H1 (cell line): ENCODE data around the gene ZP2. TPM values are rescaled to one million over a fixed set of nuclear protein-coding genes. Genes with fewer than 3 reads are reported as not detected.

Experiments used
- CHD7 ChIP-seq: fragments of 300-600 bp; sonication (generic); IDR thresholded peaks from 2 replicates; pipeline ENCODE4 v1.7.1; 2012; ENCODE audit warnings: low read length, moderate library complexity, mild to moderate bottlenecking, inconsistent platforms; ENCODE audit not compliant: insufficient replicate concordance
- CREB1 ChIP-seq: IDR thresholded peaks from 2 replicates; pipeline ENCODE4 v1.6.1; 2012; ENCODE audit warnings: inconsistent platforms
- CTCF ChIP-seq, 3 experiments: IDR thresholded peaks; 1 replicate in 2 of 3; 2 replicates in 1 of 3; pipeline versions ENCODE4 v1.5.1 to v1.6.1; 2011; ENCODE audit warnings: low read length in 3 of 3, mild to moderate bottlenecking in 3 of 3, inconsistent platforms in 2 of 3, low read depth in 1 of 3, moderate library complexity in 1 of 3; ENCODE audit not compliant: insufficient read depth in 1 of 3; ENCODE audit errors: control extremely low read depth in 1 of 3
- EZH2 ChIP-seq: fragments of 200-600 bp; sonication (generic); IDR thresholded peaks from 2 replicates; pipeline ENCODE4 v1.7.1; 2012; ENCODE audit warnings: low read depth, mild to moderate bottlenecking, moderate library complexity, low read length, inconsistent platforms; ENCODE audit not compliant: severe bottlenecking
- GABPA ChIP-seq: IDR thresholded peaks from 2 replicates; pipeline ENCODE4 v1.6.1; 2011; ENCODE audit warnings: mild to moderate bottlenecking, low read length, moderate library complexity, borderline replicate concordance; ENCODE audit not compliant: insufficient read depth
- HDAC2 ChIP-seq, 2 experiments: fragments of 300-600 bp in 1 of 2; sonication (generic) in 1 of 2; IDR thresholded peaks; 2 replicates each; pipeline ENCODE4 v1.6.1; 2011 to 2012; ENCODE audit warnings: low read depth in 2 of 2, low read length in 2 of 2, mild to moderate bottlenecking in 2 of 2, moderate library complexity in 2 of 2, borderline replicate concordance in 1 of 2, inconsistent platforms in 1 of 2
- JUN ChIP-seq: IDR thresholded peaks from 2 replicates; pipeline ENCODE4 v1.6.1; 2011; ENCODE audit warnings: low read depth, mild to moderate bottlenecking, improper control_type of control experiment, low read length
- POLR2AphosphoS5 ChIP-seq: IDR thresholded peaks from 2 replicates; pipeline ENCODE4 v1.6.1; 2011; ENCODE audit warnings: low read depth, low read length
- polyA plus RNA-seq, 7 experiments: library from polyadenylated mRNA; depleted of rRNA in 3 of 7; stranded (reverse) in 5 of 7; unstranded in 2 of 7; fragments of >200 nt in 5 of 7; fragments of 200-250 nt in 2 of 7; gene quantifications; 1 replicate in 5 of 7; 2 replicates in 1 of 7; 4 replicates in 1 of 7; pipeline versions ENCODE4 v1.2.1 to v1.2.3, GENCODE V29; 2011 to 2013; ENCODE audit warnings: missing spikeins in 2 of 7, mixed read lengths in 2 of 7
- total RNA-seq: library from RNA; stranded (reverse); fragmentation: NEBNext Ultra II Directional; extraction: Animal tissue kit (Norgen Biotek cat#: 25700); gene quantifications from 2 replicates; pipeline ENCODE4 v1.2.1, GENCODE V29; 2021

The ZP2 gene
- total and polyA plus RNA-seq, 2 of the 8 experiments (the other 6 are each of a cell fraction or from before 2014, with no cell fraction given), result not detected

- TF ChIP-seq CHD7, result no peak
- TF ChIP-seq EZH2, result no peak
- no peak for TF ChIP-seq GABPA
- no peak for TF ChIP-seq HDAC2 (IDR thresholded peaks at IDR 0.05; ENCODE audit: borderline replicate concordance in 1 of 2, low read depth in 2 of 2, low read length in 2 of 2)
- no peak for TF ChIP-seq JUN
- no peak for TF ChIP-seq POLR2AphosphoS5
- no peak for TF ChIP-seq CTCF (IDR thresholded peaks at IDR 0.05; ENCODE audit: control extremely low read depth in 1 of 3, insufficient read depth in 1 of 3, low read depth in 1 of 3, low read length in 3 of 3)
- no peak for TF ChIP-seq CREB1
These were observed 8.1 kb downstream of the ZP2 start (continued) for GRCh38 chr16:21203155-21203797.
